Lower leg skin (tissue), 4 donors: Measurements from ENCODE around the gene PPP1CC. TPM values are rescaled to one million over a fixed set of nuclear protein-coding genes. Genes with fewer than 3 reads are reported as not detected.
"Not testable (repeated sequence)": the region's sequence is repeated elsewhere in the genome, so short reads cannot be mapped to it uniquely, and the experiment has no call there.

Source experiments
- DNase-seq, 2 donors: peaks; one replicate each; pipeline ENCODE4 v3.0.0-alpha.2; 2019; ENCODE audit warnings: low spot score in 2 of 2
- H3K4me3 ChIP-seq: fragments of 200-600 bp; sonication (generic); 2 replicates; pipeline ENCODE4 v1.5.1; 2017; ENCODE audit warnings: mild to moderate bottlenecking, low read depth; ENCODE audit not compliant: poor library complexity, severe bottlenecking
- POLR2A ChIP-seq, 2 donors: fragments of 450-650 bp; IDR thresholded peaks; one replicate each; pipeline ENCODE4 v1.6.1; 2016 to 2017; ENCODE audit warnings: antibody characterized with exemption in 2 of 2, mild to moderate bottlenecking in 1 of 2, moderate library complexity in 1 of 2
- WGBS, 2 donors: methylation state at CpG; one replicate each; pipeline ENCODE4 v1.1.5; 2018; 5-methylcytosine and 5-hydroxymethylcytosine counted together
- intact Hi-C: fragments of 100-400 bp; cut with DNase I; formaldehyde crosslinking; loops from one replicate; pipeline ENCODE4 v1.15.0; 2023; ENCODE audit warnings: low total_unique reads
- total RNA-seq, 4 donors: library from RNA; depleted of rRNA; stranded (reverse); fragments of >200 nt; gene quantifications; one replicate each; pipeline ENCODE4 v1.1.0, GENCODE V29; 2016
- TF ChIP-seq, protein P1 (sequence below), 3 donors: fragments of 450-650 bp; IDR thresholded peaks; one replicate each; pipeline ENCODE4 v1.5.1; 2016; ENCODE audit warnings: antibody characterized with exemption in 3 of 3, mild to moderate bottlenecking in 3 of 3, moderate library complexity in 2 of 3

Gene PPP1CC
- total RNA-seq, 4 donors from 2014 or later = 90.1 to 97.4 (median 91.3) TPM

DNA sequence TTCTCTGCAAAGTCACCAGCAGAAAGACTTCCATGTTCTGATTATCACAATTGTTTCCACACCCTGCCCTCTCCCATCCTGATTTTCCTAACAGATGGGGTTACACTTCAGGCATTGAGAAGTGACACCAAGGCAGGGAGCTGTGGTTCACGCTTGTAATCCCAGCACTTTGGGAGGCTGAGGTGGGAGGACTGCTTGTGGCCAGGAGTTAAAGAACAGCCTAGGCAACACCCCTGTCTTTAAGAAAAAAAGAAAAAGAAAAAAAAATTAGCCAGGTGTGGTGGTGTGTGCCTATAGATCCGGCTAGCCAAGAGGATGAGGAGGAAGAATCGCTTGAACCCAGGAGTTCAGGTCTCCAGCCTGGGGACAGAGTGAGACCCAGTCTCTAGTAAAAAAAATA lies 5.2 kb downstream of the PPP1CC start:
- TF ChIP-seq, protein P1, sequence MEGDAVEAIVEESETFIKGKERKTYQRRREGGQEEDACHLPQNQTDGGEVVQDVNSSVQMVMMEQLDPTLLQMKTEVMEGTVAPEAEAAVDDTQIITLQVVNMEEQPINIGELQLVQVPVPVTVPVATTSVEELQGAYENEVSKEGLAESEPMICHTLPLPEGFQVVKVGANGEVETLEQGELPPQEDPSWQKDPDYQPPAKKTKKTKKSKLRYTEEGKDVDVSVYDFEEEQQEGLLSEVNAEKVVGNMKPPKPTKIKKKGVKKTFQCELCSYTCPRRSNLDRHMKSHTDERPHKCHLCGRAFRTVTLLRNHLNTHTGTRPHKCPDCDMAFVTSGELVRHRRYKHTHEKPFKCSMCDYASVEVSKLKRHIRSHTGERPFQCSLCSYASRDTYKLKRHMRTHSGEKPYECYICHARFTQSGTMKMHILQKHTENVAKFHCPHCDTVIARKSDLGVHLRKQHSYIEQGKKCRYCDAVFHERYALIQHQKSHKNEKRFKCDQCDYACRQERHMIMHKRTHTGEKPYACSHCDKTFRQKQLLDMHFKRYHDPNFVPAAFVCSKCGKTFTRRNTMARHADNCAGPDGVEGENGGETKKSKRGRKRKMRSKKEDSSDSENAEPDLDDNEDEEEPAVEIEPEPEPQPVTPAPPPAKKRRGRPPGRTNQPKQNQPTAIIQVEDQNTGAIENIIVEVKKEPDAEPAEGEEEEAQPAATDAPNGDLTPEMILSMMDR (IDR thresholded peaks at IDR 0.05) = no peak
- no peak for TF ChIP-seq POLR2A (IDR thresholded peaks at IDR 0.05)
- WGBS, 2 donors = 68 to 73% methylated on average over 3 of the region's 3 CpGs
- DNase-seq = peak in 1 of 2 donors; percentile 84
- no peak overlapping the region for H3K4me3 ChIP-seq
- intact Hi-C loops = no loop called here

DNA sequence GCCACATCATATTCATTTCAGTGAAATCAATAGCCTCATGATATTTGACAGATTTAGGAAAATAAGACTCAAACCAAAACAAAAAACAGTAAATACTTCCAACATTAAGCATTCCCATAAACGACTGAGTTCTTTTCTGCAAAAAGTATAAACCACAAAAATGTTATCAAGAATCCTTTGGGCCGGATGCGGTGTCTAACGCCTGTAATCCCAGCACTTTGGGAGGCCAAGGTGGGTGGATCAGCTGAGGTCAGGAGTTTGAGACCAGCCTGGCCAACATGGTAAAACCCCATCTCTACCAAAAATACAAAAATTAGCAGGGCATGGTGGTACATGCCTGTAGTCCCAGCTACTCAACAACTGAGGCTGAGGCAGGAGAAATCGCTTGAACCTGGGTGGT lies 5.7 kb downstream of the PPP1CC start:
- H3K4me3 ChIP-seq, intact Hi-C loops, DNase-seq: not testable (repeated sequence)
- 44 to 60% methylated on average over 5 of the region's 5 CpGs for WGBS, 2 donors

DNA sequence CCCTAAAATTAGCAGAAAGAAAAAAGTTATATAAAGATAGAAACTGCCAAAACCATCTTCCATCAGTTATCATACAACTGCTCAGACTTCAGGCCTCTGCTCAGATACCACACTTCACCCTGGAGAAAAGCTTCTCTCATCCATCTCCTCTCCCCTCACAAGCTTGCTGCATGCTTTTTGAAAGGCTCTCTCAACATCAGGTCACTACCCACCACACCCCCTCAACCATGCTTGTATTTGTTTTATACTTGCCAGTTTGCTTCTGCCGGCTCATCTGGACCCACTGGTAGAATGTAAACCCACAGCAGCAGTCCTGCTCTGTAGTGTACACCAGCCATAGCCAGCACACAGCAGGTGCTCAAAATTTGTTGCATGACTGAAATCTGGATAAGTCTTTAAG lies 8.8 kb downstream of the PPP1CC start:
- WGBS, 2 donors = 61 to 67% methylated on average over 1 of the region's 1 CpG
- TF ChIP-seq, protein P1 (IDR thresholded peaks at IDR 0.05) = no peak
- no peak for TF ChIP-seq POLR2A (IDR thresholded peaks at IDR 0.05)
- intact Hi-C loops = no loop called here
- peak in 1 of 2 donors; percentile 58 for DNase-seq
- H3K4me3 ChIP-seq = no peak overlapping the region

DNA sequence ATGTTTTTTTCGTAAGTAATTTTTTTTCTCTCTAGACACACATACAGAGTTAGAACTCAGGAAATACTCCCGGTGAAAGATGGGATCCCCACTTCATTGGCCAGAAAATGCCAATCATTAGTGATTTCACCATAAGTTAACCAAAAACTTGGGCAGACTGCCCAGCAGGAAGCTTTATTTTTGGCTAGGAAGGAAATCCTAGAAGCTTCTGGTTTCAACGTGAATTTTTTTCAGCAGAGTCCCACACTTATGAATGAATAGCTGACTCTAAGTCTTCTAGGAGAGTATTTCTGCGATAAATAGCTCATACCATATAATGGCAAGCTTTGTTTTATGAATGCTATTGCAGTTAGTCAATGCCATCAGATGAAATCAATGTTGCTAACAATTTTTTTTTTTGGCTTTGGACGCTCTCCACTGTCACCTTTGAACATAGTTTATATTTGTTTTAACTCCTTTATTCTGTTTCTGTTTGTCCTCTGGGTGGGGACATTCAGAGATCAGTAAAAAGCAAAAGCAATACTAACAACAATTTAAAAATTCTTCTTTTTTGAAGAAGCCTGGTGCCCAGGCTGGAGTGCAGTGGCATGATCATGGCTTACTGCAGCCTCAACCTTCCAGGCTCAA lies 9.5 kb downstream of the PPP1CC start:
- intact Hi-C loops = no loop called here

DNA sequence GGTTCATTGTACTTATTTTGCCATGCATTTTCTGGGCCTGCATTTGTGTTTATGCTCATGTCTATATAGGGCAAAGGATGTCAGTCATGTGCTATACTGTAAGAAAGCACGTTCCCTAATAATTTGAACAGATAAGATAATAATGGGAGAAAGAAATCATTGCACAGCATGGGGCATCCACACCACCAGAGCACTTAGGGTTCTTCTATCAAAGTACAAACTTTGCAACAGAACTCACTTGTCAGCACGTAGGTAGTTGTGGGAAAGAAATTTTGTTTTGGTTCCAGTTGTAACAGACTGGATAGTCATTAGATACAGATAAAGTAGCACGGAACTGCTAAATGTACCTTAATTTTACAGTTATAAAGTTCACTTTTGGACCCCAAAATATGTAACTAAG lies 10.1 kb downstream of the PPP1CC start:
- H3K4me3 ChIP-seq = no peak overlapping the region
- no peak for DNase-seq
- intact Hi-C loops = no loop called here
- TF ChIP-seq, protein P1 (IDR thresholded peaks at IDR 0.05) = no peak
- WGBS, 2 donors = 70 to 74% methylated on average over 3 of the region's 3 CpGs

More for the DNA sequence above, 9.5 kb downstream of the PPP1CC start:
- TF ChIP-seq POLR2A (IDR thresholded peaks at IDR 0.05) = no peak
- TF ChIP-seq, protein P1 (IDR thresholded peaks at IDR 0.05) = no peak
- DNase-seq = no peak
- no peak overlapping the region for H3K4me3 ChIP-seq
- 44 to 51% methylated on average over 5 of the region's 5 CpGs for WGBS, 2 donors

DNA sequence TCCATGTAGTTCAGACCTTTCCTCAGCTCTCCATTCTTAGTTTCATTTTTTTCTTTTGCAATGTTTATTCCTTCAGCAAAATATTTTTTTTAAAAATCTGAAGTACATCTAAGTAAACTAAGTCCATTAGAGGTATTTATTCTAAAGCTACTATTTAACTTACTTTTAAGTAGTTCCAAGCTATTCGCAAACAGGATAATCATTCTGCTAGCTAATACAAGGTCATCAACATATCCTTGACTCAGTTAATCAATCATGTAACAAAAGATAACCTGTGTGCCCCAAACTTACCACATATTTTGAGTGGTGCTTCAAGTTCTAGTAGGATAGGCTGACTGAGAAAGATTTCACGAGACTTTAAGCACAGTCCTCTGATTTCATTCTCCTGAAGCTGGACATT lies 11.2 kb downstream of the PPP1CC start:
- 90 to 96% methylated on average over 2 of the region's 2 CpGs for WGBS, 2 donors
- intact Hi-C loops = no loop called here
- no peak overlapping the region for H3K4me3 ChIP-seq
- no peak for TF ChIP-seq POLR2A (IDR thresholded peaks at IDR 0.05)
- DNase-seq = no peak

DNA sequence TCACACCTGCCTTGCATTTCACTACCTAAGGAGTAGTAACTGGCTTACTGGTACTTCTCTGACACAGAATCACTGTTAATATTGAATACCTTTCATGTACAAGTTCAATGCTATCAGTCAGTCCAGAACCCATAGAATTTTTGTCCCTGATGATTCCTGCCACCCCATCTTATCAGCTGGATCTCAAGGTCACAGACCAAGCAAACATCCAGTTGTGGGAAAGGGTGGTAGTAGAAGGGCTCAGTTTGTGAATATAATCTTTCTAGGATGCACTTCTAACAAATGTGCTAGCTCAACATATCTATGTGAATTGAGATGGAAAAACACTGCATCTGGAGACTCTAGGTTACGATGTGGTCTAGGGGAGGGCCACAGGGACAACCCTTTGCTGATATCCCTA lies 14.1 kb downstream of the PPP1CC start:
- 95 to 100% methylated on average over 1 of the region's 1 CpG for WGBS, 2 donors
- intact Hi-C loops = no loop called here
- no peak for TF ChIP-seq POLR2A (IDR thresholded peaks at IDR 0.05)
- TF ChIP-seq, protein P1 (IDR thresholded peaks at IDR 0.05) = no peak
- DNase-seq = no peak
- no peak overlapping the region for H3K4me3 ChIP-seq
